ENCODE data around the gene METAP1D.
A peak's percentile ranks its signal among the peaks of the same experiment; 100 is the strongest.

The METAP1D gene

DNA sequence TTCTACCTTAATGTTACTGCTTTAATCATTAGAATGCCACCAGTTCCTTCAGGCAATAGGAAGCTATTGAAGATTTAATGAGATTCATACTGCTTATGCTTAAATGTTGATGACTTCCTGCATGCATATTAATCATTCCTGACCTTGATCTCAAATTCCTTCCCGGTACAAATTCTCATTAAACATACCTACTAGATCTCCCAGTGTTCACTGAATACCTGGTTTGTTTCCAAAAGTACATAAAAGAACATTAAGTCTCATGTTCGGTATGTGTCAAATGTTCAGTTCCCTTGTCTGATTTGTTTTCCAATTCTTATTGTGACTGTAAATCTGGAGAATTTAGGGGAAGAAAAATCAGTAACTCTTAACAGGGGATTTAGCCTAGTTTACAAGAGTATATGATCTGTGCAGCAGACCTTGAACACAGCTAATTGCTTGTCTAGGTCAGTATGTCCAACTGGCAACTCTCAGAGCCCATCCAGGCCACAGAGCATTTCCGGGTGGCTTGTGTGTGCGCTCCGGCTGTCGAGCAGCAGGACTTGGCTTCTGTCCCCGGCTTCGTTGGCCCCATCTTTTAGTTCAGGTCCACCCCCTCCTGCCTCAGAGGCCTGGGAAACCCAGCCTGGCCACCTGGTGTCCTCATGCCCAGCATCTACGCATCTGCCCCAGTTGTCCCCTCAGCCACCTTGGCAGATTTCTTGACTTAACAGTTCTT lies 13.1 kb downstream of the METAP1D start:
- TF ChIP-seq, protein P1, sequence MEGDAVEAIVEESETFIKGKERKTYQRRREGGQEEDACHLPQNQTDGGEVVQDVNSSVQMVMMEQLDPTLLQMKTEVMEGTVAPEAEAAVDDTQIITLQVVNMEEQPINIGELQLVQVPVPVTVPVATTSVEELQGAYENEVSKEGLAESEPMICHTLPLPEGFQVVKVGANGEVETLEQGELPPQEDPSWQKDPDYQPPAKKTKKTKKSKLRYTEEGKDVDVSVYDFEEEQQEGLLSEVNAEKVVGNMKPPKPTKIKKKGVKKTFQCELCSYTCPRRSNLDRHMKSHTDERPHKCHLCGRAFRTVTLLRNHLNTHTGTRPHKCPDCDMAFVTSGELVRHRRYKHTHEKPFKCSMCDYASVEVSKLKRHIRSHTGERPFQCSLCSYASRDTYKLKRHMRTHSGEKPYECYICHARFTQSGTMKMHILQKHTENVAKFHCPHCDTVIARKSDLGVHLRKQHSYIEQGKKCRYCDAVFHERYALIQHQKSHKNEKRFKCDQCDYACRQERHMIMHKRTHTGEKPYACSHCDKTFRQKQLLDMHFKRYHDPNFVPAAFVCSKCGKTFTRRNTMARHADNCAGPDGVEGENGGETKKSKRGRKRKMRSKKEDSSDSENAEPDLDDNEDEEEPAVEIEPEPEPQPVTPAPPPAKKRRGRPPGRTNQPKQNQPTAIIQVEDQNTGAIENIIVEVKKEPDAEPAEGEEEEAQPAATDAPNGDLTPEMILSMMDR (IDR thresholded peaks at IDR 0.05; ENCODE audit: low read depth, low read length) = no peak
- DNase-seq (ENCODE audit: extremely low read depth, low read depth) = no peak

DNA sequence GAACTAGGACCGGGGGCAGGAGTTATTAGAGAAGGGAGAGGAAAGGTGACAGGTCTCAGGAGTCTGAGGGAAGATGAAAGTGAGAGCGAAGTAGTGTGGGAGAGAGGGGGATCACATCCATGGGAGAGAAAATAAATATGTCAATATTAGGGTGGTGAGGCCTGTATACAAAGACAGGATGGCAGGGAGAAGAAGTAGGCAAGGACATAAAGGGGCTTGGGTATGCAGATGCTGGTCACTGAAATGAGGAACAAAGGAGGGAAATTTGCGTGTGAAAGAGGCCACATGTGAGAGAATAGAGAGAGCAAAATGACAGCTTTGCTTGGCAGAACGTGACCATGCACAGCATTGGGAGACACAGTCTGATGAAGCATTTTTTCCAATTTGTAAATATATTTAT lies 13.6 kb downstream of the METAP1D start:
- TF ChIP-seq, protein P1 (IDR thresholded peaks at IDR 0.05; ENCODE audit: low read depth, low read length) = no peak
- DNase-seq (ENCODE audit: extremely low read depth, low read depth) = no peak

DNA sequence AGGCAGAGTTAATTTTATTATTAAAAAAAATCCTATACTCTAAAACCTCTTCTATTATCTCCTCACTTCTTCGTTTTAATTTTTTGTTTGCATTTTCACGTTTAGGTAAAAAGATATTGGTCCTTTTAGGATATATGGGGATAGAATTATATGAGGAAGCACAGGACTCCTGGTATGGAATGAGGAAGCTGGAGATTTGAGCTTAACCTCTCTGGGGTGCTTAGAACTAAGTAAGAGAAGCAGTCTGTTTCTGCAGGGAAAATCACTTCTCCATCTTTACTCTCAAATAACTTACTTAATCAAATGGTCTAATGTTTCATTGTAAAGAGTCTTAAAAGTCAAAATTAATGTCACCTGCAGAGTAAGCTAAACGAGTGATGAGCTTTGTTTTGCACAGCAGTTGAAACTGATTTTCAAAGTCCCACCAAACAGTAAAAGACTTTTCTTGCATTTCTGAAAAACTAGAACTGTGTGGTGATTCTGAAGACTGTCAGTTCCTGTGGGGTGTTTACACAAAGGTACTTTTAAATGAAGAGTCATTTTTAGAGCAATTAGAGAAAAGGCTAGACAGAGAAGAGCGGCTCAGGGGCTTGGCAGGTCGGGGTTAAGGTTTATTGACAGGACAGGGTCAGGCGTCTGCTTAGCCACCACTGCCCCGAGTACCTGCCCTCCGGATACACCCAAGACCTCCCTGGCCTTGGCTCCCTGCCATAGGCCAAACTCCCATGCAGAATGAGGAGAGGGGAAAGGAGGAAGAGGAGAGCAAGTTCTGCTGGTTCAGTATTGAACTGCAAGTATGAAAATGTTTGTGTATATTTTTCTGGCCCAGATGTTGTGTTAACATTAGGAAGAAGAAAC lies 21.6 kb downstream of the METAP1D start:
- TF ChIP-seq, protein P1 (IDR thresholded peaks at IDR 0.05; ENCODE audit: low read depth, low read length) = no peak
- DNase-seq (ENCODE audit: extremely low read depth, low read depth) = no peak

DNA sequence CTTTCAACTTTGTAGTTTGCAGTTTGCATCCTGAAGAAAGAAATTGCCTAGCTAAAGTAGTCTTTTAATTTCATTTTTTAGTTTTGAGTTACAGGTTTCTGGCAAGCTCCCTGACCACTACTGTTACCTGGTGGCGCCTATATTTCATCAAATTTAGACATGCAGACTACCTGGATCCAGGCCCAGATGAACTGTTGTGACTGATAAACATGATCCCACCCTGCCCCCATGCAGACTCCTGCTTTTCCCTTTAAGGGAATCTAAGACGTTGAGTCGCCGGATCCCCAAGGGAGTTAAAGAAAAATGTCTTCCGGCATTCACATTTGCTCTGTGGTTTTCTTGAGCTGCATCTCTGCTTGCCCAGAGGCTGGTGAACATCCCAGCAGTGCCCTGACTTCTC lies 22.2 kb downstream of the METAP1D start:
- peak; percentile 22 for DNase-seq (ENCODE audit: extremely low read depth, low read depth)

DNA sequence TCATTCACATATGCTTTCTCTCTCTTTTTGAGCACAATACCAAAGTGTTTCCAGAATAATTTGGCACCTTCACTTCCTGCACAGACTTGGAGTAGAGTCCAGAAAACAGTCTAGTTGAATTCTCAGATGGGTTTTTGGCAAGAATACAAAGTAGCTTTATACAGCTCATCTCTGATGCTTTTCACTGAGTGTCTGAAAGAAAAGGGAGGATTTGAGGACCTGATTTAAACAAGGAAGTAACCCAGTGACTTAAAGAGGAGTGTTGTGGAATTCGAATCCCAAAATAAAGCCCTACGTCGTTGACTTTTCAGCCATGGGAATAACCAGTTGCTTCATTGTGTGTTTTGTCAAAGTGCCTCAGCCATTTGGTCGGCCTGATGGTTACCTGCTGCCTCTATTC lies 31.8 kb downstream of the METAP1D start:
- TF ChIP-seq, protein P1 (IDR thresholded peaks at IDR 0.05; ENCODE audit: low read depth, low read length) = no peak
- no peak for DNase-seq (ENCODE audit: extremely low read depth, low read depth)

More for the DNA sequence above, 22.2 kb downstream of the METAP1D start:
- TF ChIP-seq, protein P1 (IDR thresholded peaks at IDR 0.05; ENCODE audit: low read depth, low read length) = no peak

DNA sequence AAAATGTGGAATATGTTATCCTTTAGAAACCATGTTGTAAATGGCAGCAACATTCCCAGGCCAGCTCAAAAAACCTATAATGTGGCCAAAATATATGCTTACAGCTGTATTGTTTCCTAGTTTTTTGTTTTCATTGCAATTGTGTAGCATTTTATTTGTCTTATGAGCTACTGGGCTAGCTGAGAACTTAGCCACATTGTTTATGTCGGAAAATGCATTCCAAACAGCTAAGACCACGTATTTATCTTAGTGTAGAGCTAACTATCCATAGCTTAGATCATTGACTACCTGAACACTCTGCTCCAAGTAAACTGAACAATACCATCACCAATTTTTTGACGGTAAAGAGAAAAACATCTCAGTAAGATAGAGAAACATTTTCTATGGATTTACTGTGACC lies 38.4 kb downstream of the METAP1D start:
- no peak for DNase-seq (ENCODE audit: extremely low read depth, low read depth)
- TF ChIP-seq, protein P1 (IDR thresholded peaks at IDR 0.05; ENCODE audit: low read depth, low read length) = no peak

DNA sequence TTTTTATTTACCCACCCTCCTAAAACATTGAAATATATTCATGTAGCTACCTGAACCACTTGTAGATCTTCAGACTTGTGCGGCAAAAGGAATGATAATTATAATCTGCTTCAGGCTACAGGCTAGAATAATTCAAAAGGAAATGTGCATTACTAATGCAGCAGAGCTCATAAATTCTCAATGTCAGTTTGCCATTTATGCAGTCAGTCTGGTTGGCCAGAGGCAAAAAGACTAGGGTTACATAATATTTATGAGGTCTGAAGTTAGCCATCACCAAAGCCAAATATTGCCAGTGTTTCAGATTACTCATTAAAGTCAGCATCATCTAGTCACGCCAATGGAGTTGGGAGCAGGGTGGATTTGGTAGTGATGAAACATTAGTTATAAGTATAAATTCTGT lies 38.9 kb downstream of the METAP1D start:
- TF ChIP-seq, protein P1 (IDR thresholded peaks at IDR 0.05; ENCODE audit: low read depth, low read length) = no peak
- DNase-seq (ENCODE audit: extremely low read depth, low read depth) = peak; percentile 85

Measured in AG09319 (cell line).